GM23338 (cell line): ENCODE results near the gene HOXA11.

Experiments used
- EZH2 ChIP-seq: fragments of 200-600 bp; sonication (generic); IDR thresholded peaks from one replicate; pipeline ENCODE4 v1.8.0; 2017; ENCODE audit warnings: antibody characterized with exemption, mild to moderate bottlenecking, low read depth; ENCODE audit not compliant: unreplicated experiment
- JUNB ChIP-seq: IDR thresholded peaks from one replicate; pipeline ENCODE4 v1.6.1; 2016; ENCODE audit warnings: antibody characterized with exemption; ENCODE audit not compliant: unreplicated experiment
- POLR2AphosphoS5 ChIP-seq: IDR thresholded peaks from 2 replicates; pipeline ENCODE4 v1.6.1; 2016; ENCODE audit warnings: antibody characterized with exemption, low read depth
- STAT1 ChIP-seq: IDR thresholded peaks from one replicate; pipeline ENCODE4 v1.6.1; 2016; ENCODE audit warnings: antibody characterized with exemption; ENCODE audit not compliant: unreplicated experiment
- TF ChIP-seq, protein P1 (sequence below), 2 experiments: fragments of 200-600 bp in 1 of 2; sonication (generic) in 1 of 2; conservative IDR thresholded peaks; 2 replicates each; pipeline versions ENCODE4 v1.5.1 to v1.6.1; 2016 to 2017; ENCODE audit warnings: antibody characterized with exemption in 2 of 2, low read depth in 2 of 2, mild to moderate bottlenecking in 2 of 2, moderate library complexity in 1 of 2
- TF ChIP-seq, protein P2 (sequence below): IDR thresholded peaks from one replicate; pipeline ENCODE4 v1.6.1; 2018; ENCODE audit warnings: antibody characterized with exemption; ENCODE audit not compliant: unreplicated experiment

GRCh38 chr7:27210441-27211083, 25.5 kb upstream of the HOXA11 start:
- TF ChIP-seq, protein P1, sequence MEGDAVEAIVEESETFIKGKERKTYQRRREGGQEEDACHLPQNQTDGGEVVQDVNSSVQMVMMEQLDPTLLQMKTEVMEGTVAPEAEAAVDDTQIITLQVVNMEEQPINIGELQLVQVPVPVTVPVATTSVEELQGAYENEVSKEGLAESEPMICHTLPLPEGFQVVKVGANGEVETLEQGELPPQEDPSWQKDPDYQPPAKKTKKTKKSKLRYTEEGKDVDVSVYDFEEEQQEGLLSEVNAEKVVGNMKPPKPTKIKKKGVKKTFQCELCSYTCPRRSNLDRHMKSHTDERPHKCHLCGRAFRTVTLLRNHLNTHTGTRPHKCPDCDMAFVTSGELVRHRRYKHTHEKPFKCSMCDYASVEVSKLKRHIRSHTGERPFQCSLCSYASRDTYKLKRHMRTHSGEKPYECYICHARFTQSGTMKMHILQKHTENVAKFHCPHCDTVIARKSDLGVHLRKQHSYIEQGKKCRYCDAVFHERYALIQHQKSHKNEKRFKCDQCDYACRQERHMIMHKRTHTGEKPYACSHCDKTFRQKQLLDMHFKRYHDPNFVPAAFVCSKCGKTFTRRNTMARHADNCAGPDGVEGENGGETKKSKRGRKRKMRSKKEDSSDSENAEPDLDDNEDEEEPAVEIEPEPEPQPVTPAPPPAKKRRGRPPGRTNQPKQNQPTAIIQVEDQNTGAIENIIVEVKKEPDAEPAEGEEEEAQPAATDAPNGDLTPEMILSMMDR (conservative IDR thresholded peaks at IDR 0.05; ENCODE audit: low read depth in 2 of 2): peak; percentile 68 to 83
- TF ChIP-seq EZH2 (peak; percentile 96), POLR2AphosphoS5 (no peak), STAT1 (no peak), JUNB (no peak)
- TF ChIP-seq, protein P2, sequence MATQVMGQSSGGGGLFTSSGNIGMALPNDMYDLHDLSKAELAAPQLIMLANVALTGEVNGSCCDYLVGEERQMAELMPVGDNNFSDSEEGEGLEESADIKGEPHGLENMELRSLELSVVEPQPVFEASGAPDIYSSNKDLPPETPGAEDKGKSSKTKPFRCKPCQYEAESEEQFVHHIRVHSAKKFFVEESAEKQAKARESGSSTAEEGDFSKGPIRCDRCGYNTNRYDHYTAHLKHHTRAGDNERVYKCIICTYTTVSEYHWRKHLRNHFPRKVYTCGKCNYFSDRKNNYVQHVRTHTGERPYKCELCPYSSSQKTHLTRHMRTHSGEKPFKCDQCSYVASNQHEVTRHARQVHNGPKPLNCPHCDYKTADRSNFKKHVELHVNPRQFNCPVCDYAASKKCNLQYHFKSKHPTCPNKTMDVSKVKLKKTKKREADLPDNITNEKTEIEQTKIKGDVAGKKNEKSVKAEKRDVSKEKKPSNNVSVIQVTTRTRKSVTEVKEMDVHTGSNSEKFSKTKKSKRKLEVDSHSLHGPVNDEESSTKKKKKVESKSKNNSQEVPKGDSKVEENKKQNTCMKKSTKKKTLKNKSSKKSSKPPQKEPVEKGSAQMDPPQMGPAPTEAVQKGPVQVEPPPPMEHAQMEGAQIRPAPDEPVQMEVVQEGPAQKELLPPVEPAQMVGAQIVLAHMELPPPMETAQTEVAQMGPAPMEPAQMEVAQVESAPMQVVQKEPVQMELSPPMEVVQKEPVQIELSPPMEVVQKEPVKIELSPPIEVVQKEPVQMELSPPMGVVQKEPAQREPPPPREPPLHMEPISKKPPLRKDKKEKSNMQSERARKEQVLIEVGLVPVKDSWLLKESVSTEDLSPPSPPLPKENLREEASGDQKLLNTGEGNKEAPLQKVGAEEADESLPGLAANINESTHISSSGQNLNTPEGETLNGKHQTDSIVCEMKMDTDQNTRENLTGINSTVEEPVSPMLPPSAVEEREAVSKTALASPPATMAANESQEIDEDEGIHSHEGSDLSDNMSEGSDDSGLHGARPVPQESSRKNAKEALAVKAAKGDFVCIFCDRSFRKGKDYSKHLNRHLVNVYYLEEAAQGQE: no peak
